Prostate gland (tissue), 2 donors: ENCODE data around the gene B9D1. TPM values are rescaled to one million over a fixed set of nuclear protein-coding genes. Genes with fewer than 3 reads are reported as not detected.

Experiments
- DNase-seq: peaks from one replicate; pipeline ENCODE4 v3.0.0-alpha.2; 2019; ENCODE audit warnings: low spot score
- H3K27ac ChIP-seq, 2 donors: fragments of 200-600 bp; sonication (generic); 2 replicates each; pipeline ENCODE4 v1.5.1; 2017 to 2019
- H3K27me3 ChIP-seq: fragments of 200-600 bp; sonication (generic); replicated peaks from 2 replicates; pipeline ENCODE4 v1.5.1; 2019; ENCODE audit not compliant: insufficient read depth
- H3K36me3 ChIP-seq, 2 donors: fragments of 200-600 bp; sonication (generic); 1 replicate in 1 of 2; 2 replicates in 1 of 2; pipeline versions ENCODE4 v1.5.1 to v1.8.1; 2017 to 2019
- H3K4me1 ChIP-seq: fragments of 200-600 bp; sonication (generic); replicated peaks from 2 replicates; pipeline ENCODE4 v1.5.1; 2019
- H3K4me3 ChIP-seq, 2 donors: fragments of 200-600 bp; sonication (generic); 2 replicates each; pipeline ENCODE4 v1.5.1; 2017 to 2019
- H3K9me3 ChIP-seq: fragments of 200-600 bp; sonication (generic); 2 replicates; pipeline ENCODE4 v1.5.1; 2017
- CTCF ChIP-seq, 4 experiments: fragments of 200-600 bp in 2 of 4; fragments of 450-650 bp in 2 of 4; sonication (generic) in 2 of 4; IDR thresholded peaks; 1 replicate in 3 of 4; 2 replicates in 1 of 4; pipeline ENCODE4 v1.5.1; 2016 to 2019; ENCODE audit warnings: antibody characterized with exemption in 4 of 4, mild to moderate bottlenecking in 2 of 4, moderate library complexity in 2 of 4
- POLR2A ChIP-seq: fragments of 450-650 bp; IDR thresholded peaks from one replicate; pipeline ENCODE4 v1.6.1; 2016; ENCODE audit warnings: antibody characterized with exemption, mild to moderate bottlenecking
- POLR2AphosphoS5 ChIP-seq: sonication (generic); formaldehyde crosslinking; IDR thresholded peaks from one replicate; pipeline ENCODE4 v1.6.1; 2017; ENCODE audit warnings: antibody characterized with exemption
- WGBS: methylation state at CpG from one replicate; pipeline ENCODE4 v1.1.5; 2018; 5-methylcytosine and 5-hydroxymethylcytosine counted together
- intact Hi-C: fragments of 100-400 bp; cut with DNase I; formaldehyde crosslinking; loops from one replicate; pipeline ENCODE4 v1.14.2; 2022
- total RNA-seq, 2 donors: library from RNA; depleted of rRNA; stranded (reverse); fragments of >200 nt; gene quantifications; one replicate each; pipeline ENCODE4 v1.1.0, GENCODE V29; 2016

Gene B9D1
- total RNA-seq, 2 donors from 2014 or later: 15.7 to 28.8 TPM

- intact Hi-C loops: loop anchor here (2.0 to 5.0 kb wide), 3 partner anchors 16 to 402 kb away; no protein-coding TSS in a partner anchor
- Histone ChIP-seq H3K9me3 (no peaks in the 10 kb centered on the region), H3K4me1 (no peaks in the 10 kb centered on the region), H3K27me3 (no peaks in the 10 kb centered on the region), H3K36me3 (no peaks in the 10 kb centered on the region), H3K4me3 (no peak overlapping the region), H3K27ac (no peak overlapping the region)
- TF ChIP-seq POLR2AphosphoS5 (no peak), CTCF (IDR thresholded peaks at IDR 0.05) (no peak), POLR2A (no peak)
- DNase-seq: no peak
- WGBS: 93% methylated on average over 8 of the region's 8 CpGs
These were observed 1.8 kb downstream of the B9D1 start for GRCh38 chr17:19360772-19361171.

GRCh38 chr17:19359856-19360255, 2.7 kb downstream of the B9D1 start:
- intact Hi-C loops: loop anchor here (2.0 to 5.0 kb wide), 3 partner anchors 17 to 402 kb away; no protein-coding TSS in a partner anchor
- Histone ChIP-seq H3K9me3 (no peaks in the 10 kb centered on the region), H3K27ac (no peak overlapping the region), H3K4me3 (no peak overlapping the region), H3K27me3 (no peaks in the 10 kb centered on the region), H3K36me3 (no peaks in the 10 kb centered on the region), H3K4me1 (no peaks in the 10 kb centered on the region)
- DNase-seq: no peak
- TF ChIP-seq POLR2AphosphoS5 (no peak), POLR2A (no peak), CTCF (IDR thresholded peaks at IDR 0.05) (no peak)
- whole genome bisulfite sequencing: 87% methylated on average over 5 of the region's 5 CpGs

- no peaks in the 10 kb centered on the region for H3K9me3 ChIP-seq
- no peak for DNase-seq
- H3K27me3 ChIP-seq: no peaks in the 10 kb centered on the region
- 86% methylated on average over 7 of the region's 7 CpGs for WGBS
- no peaks in the 10 kb centered on the region for H3K4me1 ChIP-seq
- no peak overlapping the region for H3K4me3 ChIP-seq
- H3K36me3 ChIP-seq: no peaks in the 10 kb centered on the region
- TF ChIP-seq CTCF (IDR thresholded peaks at IDR 0.05): no peak
- no peak overlapping the region for H3K27ac ChIP-seq
- intact Hi-C loops: no loop called here
These were observed 3.4 kb downstream of the B9D1 start for GRCh38 chr17:19359151-19359550.

GRCh38 chr17:19357761-19358160, 4.8 kb downstream of the B9D1 start:
- H3K4me3 ChIP-seq: no peak overlapping the region
- no peak overlapping the region for H3K27ac ChIP-seq
- 81% methylated on average over 7 of the region's 7 CpGs for WGBS
- H3K9me3 ChIP-seq: no peaks in the 10 kb centered on the region
- no peaks in the 10 kb centered on the region for H3K4me1 ChIP-seq
- H3K36me3 ChIP-seq: no peaks in the 10 kb centered on the region
- TF ChIP-seq CTCF (IDR thresholded peaks at IDR 0.05) (no peak), POLR2AphosphoS5 (no peak), POLR2A (no peak)
- no peak for DNase-seq
- intact Hi-C loops: no loop called here
- no peaks in the 10 kb centered on the region for H3K27me3 ChIP-seq

GRCh38 chr17:19357351-19357750, 5.2 kb downstream of the B9D1 start:
- no peaks in the 10 kb centered on the region for H3K27me3 ChIP-seq
- no peak for DNase-seq
- H3K9me3 ChIP-seq: no peaks in the 10 kb centered on the region
- H3K4me1 ChIP-seq: no peaks in the 10 kb centered on the region
- no peak for TF ChIP-seq POLR2A
- TF ChIP-seq POLR2AphosphoS5: no peak
- TF ChIP-seq CTCF (IDR thresholded peaks at IDR 0.05): no peak
- no peaks in the 10 kb centered on the region for H3K36me3 ChIP-seq
- H3K27ac ChIP-seq: no peak overlapping the region
- no peak overlapping the region for H3K4me3 ChIP-seq
- WGBS: 89% methylated on average over 7 of the region's 7 CpGs
- intact Hi-C loops: no loop called here
